PFSK-1 (cell line): ENCODE results near the gene THSD4.

Experiments used
- FOXP2 ChIP-seq: optimal IDR thresholded peaks from 2 replicates; pipeline ENCODE3; 2011; ENCODE audit warnings: borderline replicate concordance, control low read depth, inconsistent platforms; ENCODE audit not compliant: insufficient read depth; ENCODE audit errors: extremely low read length, extremely low read depth
- POLR2AphosphoS5 ChIP-seq: IDR thresholded peaks from 2 replicates; pipeline ENCODE4 v1.6.1; 2012; ENCODE audit warnings: low read depth, mild to moderate bottlenecking, control low read depth, low read length, moderate library complexity
- REST ChIP-seq, 2 experiments: IDR thresholded peaks; 2 replicates each; pipeline versions ENCODE4 v1.6.1 to v1.8.0; 2011 to 2012; ENCODE audit warnings: low read depth in 2 of 2, low read length in 2 of 2, control low read depth in 1 of 2, inconsistent platforms in 1 of 2, mild to moderate bottlenecking in 1 of 2, moderate library complexity in 1 of 2; ENCODE audit not compliant: insufficient read depth in 1 of 2
- SIN3A ChIP-seq: IDR thresholded peaks from 2 replicates; pipeline ENCODE4 v1.6.1; 2012; ENCODE audit warnings: mild to moderate bottlenecking, low read length, moderate library complexity, borderline replicate concordance; ENCODE audit not compliant: insufficient read depth
- TAF1 ChIP-seq: IDR thresholded peaks from 2 replicates; pipeline ENCODE4 v1.6.1; 2012; ENCODE audit warnings: low read length, control low read depth, borderline replicate concordance; ENCODE audit not compliant: insufficient read depth

GRCh38 chr15:71575474-71576045 lies 460.3 kb downstream of the THSD4 start:
- no peak for TF ChIP-seq TAF1
- no peak for TF ChIP-seq POLR2AphosphoS5
- TF ChIP-seq REST (IDR thresholded peaks at IDR 0.05; ENCODE audit: insufficient read depth in 1 of 2, low read depth in 2 of 2, low read length in 2 of 2): no peak
- TF ChIP-seq SIN3A: no peak
- no peak for TF ChIP-seq FOXP2
